Mesenchymal stem cell (in vitro differentiated cells and primary cell): ENCODE data around the gene THSD7A.

ENCODE experiments used
- DNase-seq: peaks from one replicate; pipeline ENCODE4 v3.0.0-alpha.2; 2013
- H2AFZ ChIP-seq: one replicate; pipeline ENCODE4 v1.6.1; 2013; ENCODE audit warnings: low read depth, mild to moderate bottlenecking, control low read depth, inconsistent platforms, low read length, moderate library complexity
- H2AK5ac ChIP-seq: 2 replicates; pipeline ENCODE4 v1.6.1; 2013; ENCODE audit warnings: low read length, moderate library complexity, mild to moderate bottlenecking, inconsistent platforms; ENCODE audit not compliant: severe bottlenecking
- H2BK120ac ChIP-seq: one replicate; pipeline ENCODE4 v1.6.1; 2013; ENCODE audit warnings: low read depth, mild to moderate bottlenecking, inconsistent platforms, low read length, moderate library complexity
- H2BK12ac ChIP-seq, 2 experiments: one replicate each; pipeline ENCODE4 v1.6.1; 2013; ENCODE audit warnings: inconsistent platforms in 2 of 2, low read length in 2 of 2, mild to moderate bottlenecking in 2 of 2, moderate library complexity in 2 of 2, control low read depth in 1 of 2
- H2BK15ac ChIP-seq: one replicate; pipeline ENCODE4 v1.6.1; 2013; ENCODE audit warnings: mild to moderate bottlenecking, low read depth, inconsistent platforms; ENCODE audit not compliant: poor library complexity, severe bottlenecking
- H2BK5ac ChIP-seq: 2 replicates; pipeline ENCODE4 v1.6.1; 2013; ENCODE audit warnings: low read depth, mild to moderate bottlenecking, low read length, control low read depth, inconsistent platforms; ENCODE audit not compliant: poor library complexity, severe bottlenecking
- H3K14ac ChIP-seq, 2 experiments: one replicate each; pipeline ENCODE4 v1.6.1; 2013; ENCODE audit warnings: inconsistent platforms in 2 of 2, low read length in 2 of 2, control low read depth in 1 of 2, mild to moderate bottlenecking in 1 of 2, moderate library complexity in 1 of 2
- H3K18ac ChIP-seq, 2 experiments: one replicate each; pipeline ENCODE4 v1.6.1; 2013; ENCODE audit warnings: inconsistent platforms in 2 of 2, low read length in 2 of 2, control low read depth in 1 of 2, low read depth in 1 of 2, mild to moderate bottlenecking in 1 of 2
- H3K23ac ChIP-seq, 2 experiments: one replicate each; pipeline ENCODE4 v1.6.1; 2013; ENCODE audit warnings: inconsistent platforms in 2 of 2, low read length in 2 of 2, mild to moderate bottlenecking in 2 of 2, moderate library complexity in 2 of 2, control low read depth in 1 of 2
- H3K27ac ChIP-seq: 2 replicates; pipeline ENCODE4 v1.5.1; 2013; ENCODE audit warnings: mild to moderate bottlenecking, moderate library complexity, low read length, control low read depth, inconsistent platforms; ENCODE audit not compliant: poor library complexity, severe bottlenecking
- H3K27me3 ChIP-seq, 2 experiments: 2 replicates each; pipeline versions ENCODE4 v1.6.1 to v1.7.0; 2013; ENCODE audit warnings: low read length in 2 of 2, mild to moderate bottlenecking in 2 of 2, moderate library complexity in 2 of 2, control low read depth in 1 of 2, inconsistent platforms in 1 of 2; ENCODE audit not compliant: control insufficient read depth in 1 of 2, insufficient read depth in 1 of 2
- H3K36me3 ChIP-seq, 2 experiments: 2 replicates each; pipeline versions ENCODE4 v1.6.1 to v1.7.0; 2013; ENCODE audit warnings: low read length in 2 of 2, control low read depth in 1 of 2, inconsistent platforms in 1 of 2, low read depth in 1 of 2, mild to moderate bottlenecking in 1 of 2; ENCODE audit not compliant: insufficient read depth in 2 of 2, control insufficient read depth in 1 of 2
- H3K4ac ChIP-seq, 2 experiments: one replicate each; pipeline ENCODE4 v1.6.1; 2013; ENCODE audit warnings: inconsistent platforms in 2 of 2, low read length in 2 of 2, mild to moderate bottlenecking in 2 of 2, moderate library complexity in 2 of 2, control low read depth in 1 of 2, low read depth in 1 of 2
- H3K4me1 ChIP-seq: 2 replicates; pipeline ENCODE4 v1.6.1; 2013; ENCODE audit warnings: low read depth, low read length, control low read depth; ENCODE audit not compliant: control insufficient read depth, insufficient read depth
- H3K4me2 ChIP-seq: 2 replicates; pipeline ENCODE4 v1.6.1; 2013; ENCODE audit warnings: low read length, mild to moderate bottlenecking, inconsistent platforms; ENCODE audit not compliant: poor library complexity, severe bottlenecking
- H3K4me3 ChIP-seq, 2 experiments: 2 replicates each; pipeline versions ENCODE4 v1.5.1 to v1.7.0; 2013; ENCODE audit warnings: low read length in 2 of 2, mild to moderate bottlenecking in 2 of 2, control low read depth in 1 of 2, low read depth in 1 of 2; ENCODE audit not compliant: insufficient read depth in 1 of 2
- H3K79me1 ChIP-seq: replicated peaks from 2 replicates; pipeline ENCODE4 v1.6.1; 2013; ENCODE audit warnings: mild to moderate bottlenecking, control low read depth, low read length, inconsistent platforms; ENCODE audit not compliant: poor library complexity, severe bottlenecking
- H3K9ac ChIP-seq: 2 replicates; pipeline ENCODE4 v1.7.0; 2013; ENCODE audit warnings: mild to moderate bottlenecking, low read length, moderate library complexity
- H3K9me3 ChIP-seq: 2 replicates; pipeline ENCODE4 v1.7.0; 2013; ENCODE audit warnings: mild to moderate bottlenecking, low read length; ENCODE audit not compliant: control insufficient read depth
- H4K8ac ChIP-seq: one replicate; pipeline ENCODE4 v1.6.1; 2013; ENCODE audit warnings: inconsistent platforms, mild to moderate bottlenecking, low read length, moderate library complexity
- H4K91ac ChIP-seq: one replicate; pipeline ENCODE4 v1.6.1; 2013; ENCODE audit warnings: mild to moderate bottlenecking, low read length, inconsistent platforms
- WGBS: methylation state at CpG from one replicate; pipeline ENCODE4 v1.1.7; 2013; ENCODE audit warnings: mixed read lengths; 5-methylcytosine and 5-hydroxymethylcytosine counted together

The THSD7A gene

DNA sequence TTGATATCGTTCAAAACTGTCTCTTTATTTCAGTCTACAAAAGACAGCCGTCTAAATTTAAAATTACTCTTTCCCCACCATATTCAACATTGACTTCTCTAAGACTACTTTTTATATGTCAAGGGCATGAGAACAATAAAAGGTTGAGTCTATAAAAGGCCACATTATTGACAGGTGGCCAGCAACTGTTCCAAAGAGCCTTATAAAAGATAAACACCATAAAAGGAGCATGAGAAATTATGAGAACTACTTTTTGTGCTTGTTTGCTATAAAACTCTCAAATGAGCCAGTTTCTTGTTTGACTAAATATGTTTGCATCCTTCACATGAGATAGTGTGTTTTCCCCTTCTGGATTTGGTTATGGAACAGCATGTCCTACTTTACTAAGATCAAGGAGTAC lies 189.2 kb downstream of the THSD7A start:
- Histone ChIP-seq H4K91ac (no peak overlapping the region), H3K27ac (no peak overlapping the region), H3K14ac (no peak overlapping the region), H3K4me1 (no peaks in the 10 kb centered on the region), H3K4ac (no peak overlapping the region), H3K9me3 (no peaks in the 10 kb centered on the region), H3K79me1 (no peaks in the 10 kb centered on the region), H2BK15ac (no peak overlapping the region), H3K27me3 (no peaks in the 10 kb centered on the region), H4K8ac (no peak overlapping the region), H3K36me3 (no peaks in the 10 kb centered on the region), H2AK5ac (no peak overlapping the region), H3K4me3 (no peak overlapping the region), H2BK5ac (no peak overlapping the region), H2AFZ (no peak overlapping the region), H3K18ac (no peak overlapping the region), H3K9ac (no peak overlapping the region), H3K23ac (no peak overlapping the region), H2BK120ac (no peak overlapping the region), H3K4me2 (no peak overlapping the region), H2BK12ac (no peak overlapping the region)
- 86% methylated on average over 1 of the region's 2 CpGs for WGBS
- DNase-seq: no peak

DNA sequence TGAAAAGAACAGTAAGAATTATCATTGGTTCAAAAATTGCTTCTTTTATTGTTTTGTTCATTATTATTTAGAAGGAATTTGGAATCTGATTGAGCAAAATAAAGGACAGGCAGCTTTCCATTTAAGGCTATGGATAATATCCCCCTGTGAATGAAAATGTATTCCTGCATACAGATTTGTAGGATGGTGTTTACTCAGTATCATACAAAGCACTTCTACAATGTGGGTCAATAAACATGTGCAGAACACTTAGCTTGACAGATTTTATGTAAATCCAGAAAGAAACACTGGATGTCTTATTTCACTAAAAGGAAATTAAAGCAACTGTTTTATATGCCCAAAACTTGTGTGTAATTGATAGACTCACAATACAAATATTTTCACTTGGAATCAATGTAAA lies 189.7 kb downstream of the THSD7A start:
- H2AK5ac ChIP-seq: no peak overlapping the region
- H4K8ac ChIP-seq: no peak overlapping the region
- DNase-seq: no peak

DNA sequence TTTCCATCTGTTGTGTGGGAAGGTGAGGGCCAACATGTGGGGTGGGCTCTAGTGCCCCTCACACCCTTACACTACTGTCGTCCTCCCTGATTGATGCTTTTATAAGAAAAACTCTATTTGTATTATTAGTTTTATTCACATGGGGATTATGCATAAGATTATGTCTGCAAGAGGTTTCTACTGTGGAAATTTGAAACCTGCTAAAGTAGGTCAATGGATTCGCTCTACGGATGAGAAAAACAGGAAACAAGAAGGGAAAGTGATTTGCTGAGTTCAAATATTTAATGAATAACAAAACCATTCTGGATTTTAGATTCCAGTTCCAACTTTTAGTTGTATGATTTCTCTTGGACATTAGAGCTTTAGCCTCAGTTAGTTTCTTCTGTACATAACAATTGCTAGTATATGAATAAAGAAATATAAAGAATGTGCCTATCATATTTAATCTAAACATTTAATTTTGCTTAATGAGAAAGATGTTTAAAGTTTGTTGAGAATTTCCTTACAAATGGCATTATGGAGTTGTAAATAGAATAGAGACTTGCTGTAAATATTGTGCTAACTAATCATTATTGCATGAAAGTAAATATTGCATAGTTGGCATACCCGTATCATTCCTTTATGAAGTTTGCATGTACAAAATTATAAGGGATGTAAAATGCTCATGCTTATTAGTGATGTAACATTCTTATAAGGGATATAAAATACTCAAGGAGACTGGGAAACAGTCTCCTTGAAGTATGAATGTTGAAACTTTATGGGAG lies 193.8 kb downstream of the THSD7A start:
- Histone ChIP-seq H2BK15ac (no peak overlapping the region), H3K23ac (no peak overlapping the region), H2AK5ac (no peak overlapping the region), H3K4me2 (no peak overlapping the region), H4K8ac (no peak overlapping the region), H2BK120ac (no peak overlapping the region), H2AFZ (no peak overlapping the region), H3K36me3 (no peaks in the 10 kb centered on the region), H3K27me3 (no peaks in the 10 kb centered on the region), H3K27ac (no peak overlapping the region), H2BK12ac (no peak overlapping the region), H3K79me1 (no peaks in the 10 kb centered on the region), H3K9me3 (no peaks in the 10 kb centered on the region), H3K4me1 (no peaks in the 10 kb centered on the region), H3K4me3 (no peak overlapping the region), H3K14ac (no peak overlapping the region), H3K18ac (no peak overlapping the region), H4K91ac (no peak overlapping the region), H3K9ac (no peak overlapping the region), H2BK5ac (no peak overlapping the region), H3K4ac (no peak overlapping the region)
- 100% methylated on average over 2 of the region's 4 CpGs for WGBS
- DNase-seq: no peak

More for the DNA sequence above, 189.7 kb downstream of the THSD7A start:
- no peaks in the 10 kb centered on the region for H3K4me1 ChIP-seq
- no peak overlapping the region for H3K9ac ChIP-seq
- no peak overlapping the region for H2BK5ac ChIP-seq
- H3K27ac ChIP-seq: no peak overlapping the region
- H3K36me3 ChIP-seq: no peaks in the 10 kb centered on the region
- no peak overlapping the region for H2BK12ac ChIP-seq
- H3K79me1 ChIP-seq: no peaks in the 10 kb centered on the region
- no peak overlapping the region for H3K23ac ChIP-seq
- H3K4ac ChIP-seq: no peak overlapping the region
- H3K9me3 ChIP-seq: no peaks in the 10 kb centered on the region
- no peak overlapping the region for H2AFZ ChIP-seq
- no peaks in the 10 kb centered on the region for H3K27me3 ChIP-seq
- H3K14ac ChIP-seq: no peak overlapping the region
- no peak overlapping the region for H3K18ac ChIP-seq
- H3K4me3 ChIP-seq: no peak overlapping the region
- no peak overlapping the region for H2BK120ac ChIP-seq
- no peak overlapping the region for H2BK15ac ChIP-seq
- H3K4me2 ChIP-seq: no peak overlapping the region
- no peak overlapping the region for H4K91ac ChIP-seq

GRCh38 chr7:11636274-11636673 lies 195.7 kb downstream of the THSD7A start:
- H3K14ac ChIP-seq: no peak overlapping the region
- no peak overlapping the region for H2AK5ac ChIP-seq
- no peak overlapping the region for H3K9ac ChIP-seq
- WGBS: 97% methylated on average over 19 of the region's 19 CpGs
- DNase-seq: no peak
- no peak overlapping the region for H2BK12ac ChIP-seq
- H3K18ac ChIP-seq: no peak overlapping the region
- H3K79me1 ChIP-seq: no peaks in the 10 kb centered on the region
- H2BK5ac ChIP-seq: no peak overlapping the region
- H3K9me3 ChIP-seq: no peaks in the 10 kb centered on the region
- no peaks in the 10 kb centered on the region for H3K27me3 ChIP-seq
- H2BK120ac ChIP-seq: no peak overlapping the region
- no peak overlapping the region for H3K27ac ChIP-seq
- H2BK15ac ChIP-seq: no peak overlapping the region
- no peak overlapping the region for H3K23ac ChIP-seq
- H2AFZ ChIP-seq: no peak overlapping the region
- H4K8ac ChIP-seq: no peak overlapping the region
- no peak overlapping the region for H3K4me2 ChIP-seq
- H3K4me3 ChIP-seq: no peak overlapping the region
- H3K4ac ChIP-seq: no peak overlapping the region
- H3K36me3 ChIP-seq: no peaks in the 10 kb centered on the region
- H4K91ac ChIP-seq: no peak overlapping the region
- H3K4me1 ChIP-seq: no peaks in the 10 kb centered on the region
